Measurements from ENCODE around the gene STN1. TPM values are rescaled to one million over a fixed set of nuclear protein-coding genes. Genes with fewer than 3 reads are reported as not detected.

The STN1 gene
- total and polyA plus RNA-seq, 9 of the 15 experiments (the other 6 are each of a cell fraction or from before 2014, with no cell fraction given), result 9.1 to 19.6 (median 13.8) TPM

- TF ChIP-seq ZBTB40 (IDR thresholded peaks at IDR 0.05) (peak; percentile 67; the same call in 1 of the 2 replicates), ZBTB40 (CRISPR knock-in tag; IDR thresholded peaks at IDR 0.05) (no peak), SMC3 (conservative IDR thresholded peaks at IDR 0.05; ENCODE audit: insufficient read depth, low read depth, low read length) (no peak), CC2D1A (IDR thresholded peaks at IDR 0.05) (0 out of 2 replicates have a peak, but pooled peaks have one; percentile 27), TOE1 (IDR thresholded peaks at IDR 0.05; ENCODE audit: borderline replicate concordance) (0 out of 2 replicates have a peak, but pooled peaks have one; percentile 27), TOE1 (CRISPR knock-in tag; IDR thresholded peaks at IDR 0.05; ENCODE audit: borderline replicate concordance, low read depth) (no peak), ZNF217 (CRISPR knock-in tag; IDR thresholded peaks at IDR 0.05) (no peak), TAF1 (IDR thresholded peaks at IDR 0.05; ENCODE audit: control insufficient read depth, extremely low read depth, insufficient read depth, low read length, severe bottlenecking) (peak; percentile 49), HDAC1 (IDR thresholded peaks at IDR 0.05) (peak in 1 of 2 experiments; percentile 11; a peak in 1 of 4 replicates), SMARCE1 (IDR thresholded peaks at IDR 0.05) (0 out of 2 replicates have a peak, but pooled peaks have one; percentile 18), E2F6 (IDR thresholded peaks at IDR 0.05; ENCODE audit: borderline replicate concordance in 1 of 2, extremely low read depth in 1 of 2, insufficient read depth in 1 of 2, insufficient read length in 1 of 2, low read depth in 1 of 2, low read length in 1 of 2, poor library complexity in 1 of 2, severe bottlenecking in 1 of 2) (peak in 1 of 2 experiments; percentile 13), MAFF (IDR thresholded peaks at IDR 0.05; ENCODE audit: low read length) (no peak), NFRKB (IDR thresholded peaks at IDR 0.05; ENCODE audit: low read depth) (peak; percentile 36; the same call in 1 of the 2 replicates)
Measured at GRCh38 chr10:103918053-103918846, at the start of gene STN1 (continued).

All from K562 (cell line).